GM12801 (cell line): Measurements from ENCODE around the gene ARHGAP26.

Source experiments
- TF ChIP-seq, protein P1 (sequence below): IDR thresholded peaks from one replicate; pipeline ENCODE4 v1.5.1; 2011; ENCODE audit warnings: control low read depth; ENCODE audit not compliant: insufficient read length; ENCODE audit errors: extremely low read depth

ARHGAP26 gene

DNA sequence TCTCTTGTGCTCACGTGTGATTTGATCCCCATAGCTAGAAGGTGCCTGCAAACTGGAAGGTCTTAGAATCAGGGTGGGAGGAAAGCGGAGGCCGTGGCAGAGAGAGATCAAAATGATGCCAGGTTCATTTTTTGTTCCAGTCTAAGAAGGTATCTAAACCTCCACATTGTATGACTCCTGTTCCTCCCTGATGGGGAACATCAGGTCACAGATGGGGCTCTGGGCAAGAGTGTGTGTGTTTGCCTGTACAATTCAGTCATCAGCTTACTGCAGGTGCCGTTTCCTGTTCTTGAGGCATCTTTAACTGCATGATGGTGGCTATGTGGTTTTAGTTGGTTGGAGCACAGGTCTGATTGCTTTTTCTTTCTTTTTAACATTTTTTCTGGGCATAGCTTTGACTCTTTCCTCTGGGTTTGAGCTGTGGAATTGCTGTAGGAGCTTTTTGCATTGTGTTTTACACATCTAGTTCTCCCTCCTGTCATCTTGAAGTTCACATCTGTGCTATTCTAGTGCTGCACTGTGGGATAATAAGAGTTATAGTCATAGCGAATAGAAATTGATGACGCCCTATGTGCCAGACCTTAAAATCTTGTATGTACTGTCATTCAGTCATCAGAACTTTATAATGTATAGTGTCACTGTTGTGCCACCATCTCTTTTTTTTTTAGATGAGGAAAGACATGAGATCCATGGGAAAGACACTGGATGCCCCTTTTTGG, 30.8 kb downstream of the ARHGAP26 start:
- TF ChIP-seq, protein P1, sequence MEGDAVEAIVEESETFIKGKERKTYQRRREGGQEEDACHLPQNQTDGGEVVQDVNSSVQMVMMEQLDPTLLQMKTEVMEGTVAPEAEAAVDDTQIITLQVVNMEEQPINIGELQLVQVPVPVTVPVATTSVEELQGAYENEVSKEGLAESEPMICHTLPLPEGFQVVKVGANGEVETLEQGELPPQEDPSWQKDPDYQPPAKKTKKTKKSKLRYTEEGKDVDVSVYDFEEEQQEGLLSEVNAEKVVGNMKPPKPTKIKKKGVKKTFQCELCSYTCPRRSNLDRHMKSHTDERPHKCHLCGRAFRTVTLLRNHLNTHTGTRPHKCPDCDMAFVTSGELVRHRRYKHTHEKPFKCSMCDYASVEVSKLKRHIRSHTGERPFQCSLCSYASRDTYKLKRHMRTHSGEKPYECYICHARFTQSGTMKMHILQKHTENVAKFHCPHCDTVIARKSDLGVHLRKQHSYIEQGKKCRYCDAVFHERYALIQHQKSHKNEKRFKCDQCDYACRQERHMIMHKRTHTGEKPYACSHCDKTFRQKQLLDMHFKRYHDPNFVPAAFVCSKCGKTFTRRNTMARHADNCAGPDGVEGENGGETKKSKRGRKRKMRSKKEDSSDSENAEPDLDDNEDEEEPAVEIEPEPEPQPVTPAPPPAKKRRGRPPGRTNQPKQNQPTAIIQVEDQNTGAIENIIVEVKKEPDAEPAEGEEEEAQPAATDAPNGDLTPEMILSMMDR: no peak

DNA sequence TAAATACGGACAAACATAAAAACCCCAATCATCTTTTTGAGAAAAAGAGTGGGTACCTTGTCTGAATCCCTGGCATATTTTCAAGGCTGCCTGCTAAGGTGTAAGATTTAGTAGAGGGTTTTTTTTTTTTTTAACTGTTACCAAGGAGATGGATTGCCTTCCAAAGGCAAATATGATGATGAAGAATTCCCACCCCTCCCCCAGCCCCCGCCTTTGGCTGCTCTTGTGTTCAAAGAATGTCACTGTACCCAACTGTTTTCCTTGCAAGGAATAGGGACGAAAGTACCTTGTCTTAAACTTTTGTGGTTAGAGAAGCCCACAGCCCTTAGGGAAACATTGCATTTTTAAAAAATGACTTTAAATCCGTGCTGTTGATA, 31.3 kb downstream of the ARHGAP26 start:
- TF ChIP-seq, protein P1: no peak

DNA sequence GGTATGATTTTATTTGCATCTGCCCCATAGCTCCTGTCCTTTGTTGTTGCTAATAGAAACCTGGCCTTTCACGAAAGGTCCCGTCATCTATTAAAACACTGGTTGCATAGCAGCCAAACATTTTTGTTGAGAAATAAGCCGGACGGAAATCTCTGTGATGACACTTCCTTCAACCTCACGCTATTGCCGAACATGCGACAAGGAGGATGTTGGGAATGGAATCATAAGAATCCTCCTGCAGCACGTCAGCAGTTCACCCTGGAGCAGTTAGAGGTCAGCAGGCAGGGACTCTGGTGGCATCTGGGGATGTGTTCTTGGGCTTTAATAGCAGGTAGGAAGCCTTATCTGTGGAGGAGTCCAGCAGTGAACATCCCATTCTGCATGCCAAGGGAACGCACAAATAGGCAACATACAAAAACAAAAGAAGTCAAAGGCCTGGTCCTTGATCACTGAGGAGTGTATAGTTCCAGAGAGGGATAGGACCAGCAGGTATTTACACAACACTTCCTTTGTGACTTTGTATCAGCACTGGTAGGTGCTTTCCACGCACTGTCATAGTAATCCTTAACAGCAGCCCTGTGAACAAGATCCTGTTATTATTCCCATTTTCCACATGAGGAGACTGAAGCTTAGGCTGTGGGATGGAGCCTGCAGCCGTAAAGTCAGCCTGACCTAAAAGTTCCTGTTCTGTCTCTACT, 33.4 kb downstream of the ARHGAP26 start:
- TF ChIP-seq, protein P1: no peak

DNA sequence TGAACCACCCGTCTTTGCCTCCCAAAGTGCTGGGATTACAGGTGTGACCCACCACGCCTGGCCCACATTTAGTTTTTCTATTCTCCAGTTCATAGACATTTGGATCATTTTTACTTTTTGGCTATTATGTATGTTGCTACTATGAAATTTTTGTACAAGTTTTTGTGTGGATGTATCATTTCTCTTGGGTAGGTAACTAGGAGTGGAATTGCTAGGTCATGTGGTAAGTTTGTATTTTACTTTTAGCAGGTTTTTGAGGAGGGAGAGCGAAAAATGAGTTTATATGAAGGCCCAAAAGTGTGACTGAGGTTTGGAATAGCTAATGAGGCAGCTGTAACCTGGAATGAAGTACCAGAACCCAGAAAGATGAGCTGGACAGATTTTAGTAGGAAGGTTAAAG, 35.2 kb downstream of the ARHGAP26 start:
- TF ChIP-seq, protein P1: no peak

DNA sequence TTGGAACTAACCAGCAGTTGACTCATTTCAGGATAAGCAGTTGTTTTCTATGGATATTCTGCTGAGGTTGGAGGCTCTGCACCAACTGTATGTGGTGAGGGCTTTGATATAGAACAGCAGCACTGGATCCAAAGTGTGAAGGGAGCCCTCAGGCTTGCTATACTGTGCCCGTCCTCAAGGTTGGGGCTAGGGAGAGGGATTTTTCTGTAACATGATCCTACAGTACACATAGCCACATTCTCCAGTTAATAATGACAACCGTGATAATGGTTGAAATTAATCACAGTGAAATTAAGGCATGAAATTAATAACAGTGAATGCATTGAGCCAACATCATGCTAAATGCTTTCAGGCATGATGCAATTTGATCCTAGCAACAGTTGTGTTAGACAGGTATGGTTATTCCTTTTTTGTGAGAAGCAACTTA, 36.7 kb downstream of the ARHGAP26 start:
- TF ChIP-seq, protein P1: no peak

DNA sequence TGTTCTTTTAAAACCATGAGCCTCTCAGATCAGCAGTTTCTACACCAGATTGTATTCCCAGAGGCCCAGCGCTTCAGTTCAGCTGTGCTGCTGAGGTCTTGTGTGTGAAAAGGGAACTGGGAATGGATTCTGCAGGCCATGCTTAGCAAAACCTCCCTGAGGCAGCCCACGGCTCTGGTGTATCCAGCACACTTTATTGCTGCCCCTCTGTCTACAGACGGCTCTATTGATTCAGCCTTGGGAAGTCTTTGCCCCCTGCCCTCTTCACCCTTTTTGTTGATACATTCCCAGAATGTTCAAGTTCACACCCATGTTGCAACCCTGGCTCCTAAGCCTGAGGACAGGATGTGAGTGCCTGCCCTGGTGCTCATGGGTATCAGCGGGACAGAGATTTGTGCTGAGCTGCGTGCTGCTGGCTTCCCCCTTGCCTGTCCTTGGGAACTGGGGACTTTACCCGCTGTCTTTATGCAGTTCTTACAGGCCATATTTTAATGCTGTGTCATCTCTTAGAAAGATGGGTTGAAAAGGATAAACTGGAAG, 37.3 kb downstream of the ARHGAP26 start:
- TF ChIP-seq, protein P1: no peak

DNA sequence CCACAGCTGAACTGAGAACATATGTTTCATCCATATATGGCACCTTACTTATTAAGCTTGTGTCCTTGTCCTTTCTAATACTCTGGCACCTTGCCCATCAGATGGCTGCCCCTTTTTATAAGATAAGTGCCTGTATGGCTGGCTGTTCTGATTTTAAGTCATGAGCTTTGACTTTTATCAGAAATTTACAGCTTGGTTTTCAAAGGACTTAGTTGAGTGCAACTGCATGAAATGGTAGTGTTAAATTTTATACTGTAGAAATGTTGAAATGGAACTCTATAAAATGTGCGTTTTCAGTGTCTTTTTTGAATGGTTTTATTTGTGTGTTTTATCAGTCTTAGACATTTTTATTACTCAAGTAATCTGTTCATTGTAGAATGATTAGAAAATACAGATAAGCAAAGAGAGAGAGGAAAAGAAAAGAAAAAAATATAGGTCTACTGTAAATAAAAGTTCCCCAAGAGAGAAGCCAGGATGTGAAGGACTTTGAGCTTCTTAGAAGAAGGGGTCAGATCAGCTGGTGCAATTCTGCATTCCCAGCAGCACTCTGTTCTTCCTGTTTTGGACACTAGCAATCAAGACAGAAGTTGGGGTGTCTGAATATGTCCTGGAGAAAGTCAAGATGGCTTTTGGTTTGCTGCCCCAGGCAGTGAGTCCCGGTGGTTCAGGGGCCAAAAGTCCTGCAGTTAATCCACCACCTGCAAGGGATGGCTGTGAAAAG, 38.9 kb downstream of the ARHGAP26 start:
- TF ChIP-seq, protein P1: no peak
